ENCODE results near the gene ANO7.

GRCh38 chr2:241153616-241154015, 34.9 kb upstream of the ANO7 start:
- no peak for TF ChIP-seq CTCF (IDR thresholded peaks at IDR 0.05; ENCODE audit: low read depth, low read length)
- TF ChIP-seq EZH2phosphoT487 (IDR thresholded peaks at IDR 0.05; ENCODE audit: low read depth): no peak

Measured in OCI-LY3 (cell line).